HG03103 (cell line): Measurements from ENCODE around the gene KIF25.

Source experiments
- ATAC-seq: cut with Tn5 transposase; IDR thresholded peaks from one replicate; pipeline ENCODE4 v1.9.1; 2021; ENCODE audit warnings: low read depth; ENCODE audit not compliant: unreplicated experiment

KIF25 gene

GRCh38 chr6:168082860-168083513 lies 85.5 kb downstream of the KIF25 start:
- ATAC-seq, result no peak

GRCh38 chr6:168083514-168083885 lies 86.0 kb downstream of the KIF25 start:
- no peak for ATAC-seq

DNA sequence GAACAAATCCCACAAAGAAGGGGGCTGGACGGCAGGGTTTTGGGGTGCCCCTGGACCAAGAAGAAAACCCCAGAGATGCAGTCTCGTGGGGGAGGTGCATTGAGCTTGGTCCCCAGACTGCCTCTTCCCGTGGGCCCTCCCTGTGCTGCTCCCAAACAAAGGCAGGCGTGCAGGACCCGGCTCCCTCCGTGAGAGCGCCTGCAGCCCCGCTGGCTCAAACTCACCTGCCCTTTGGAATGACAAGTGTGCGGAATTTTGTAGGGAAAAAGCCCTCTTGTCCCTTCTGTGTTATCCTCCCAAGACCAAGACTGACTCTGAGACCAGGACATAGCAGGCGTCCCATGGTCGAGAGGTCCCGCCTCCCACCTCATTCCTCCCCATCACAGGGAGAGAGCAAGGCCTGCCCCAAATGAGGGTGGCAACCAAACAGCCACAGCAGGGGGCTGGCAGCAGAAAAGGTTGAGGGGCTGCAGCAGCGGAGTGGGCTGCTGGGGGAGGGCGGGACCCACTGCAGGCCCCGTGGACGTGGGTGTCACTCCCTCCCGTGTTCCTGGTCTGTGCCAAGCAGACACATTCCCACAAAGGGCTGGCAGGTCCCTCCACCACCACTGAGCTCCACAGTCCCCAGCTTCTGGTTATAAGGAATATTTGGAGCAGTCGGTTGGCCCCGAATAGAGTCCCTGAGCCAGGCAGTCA lies 87.1 kb downstream of the KIF25 start:
- no peak for ATAC-seq

DNA sequence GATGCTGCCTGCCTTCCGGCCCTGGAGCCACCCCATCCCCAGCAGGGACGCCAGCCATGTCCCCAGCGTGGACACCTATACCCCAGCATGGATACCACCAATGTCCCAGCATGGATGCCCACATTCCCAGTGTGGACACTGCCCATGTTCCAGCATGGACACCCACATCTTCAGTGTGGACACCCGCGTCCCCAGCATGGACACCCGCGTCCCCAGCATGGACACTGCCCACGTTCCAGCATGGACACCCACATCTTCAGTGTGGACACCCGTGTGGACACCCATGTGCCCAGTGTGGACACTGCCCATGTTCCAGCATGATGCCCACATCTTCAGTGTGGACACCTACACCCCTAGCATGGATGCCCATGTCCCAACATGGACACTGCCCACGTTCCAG lies 88.6 kb downstream of the KIF25 start:
- no peak for ATAC-seq

- ATAC-seq, result no peak
Observed at GRCh38 chr6:168086616-168087015, 89.1 kb downstream of the KIF25 start.

DNA sequence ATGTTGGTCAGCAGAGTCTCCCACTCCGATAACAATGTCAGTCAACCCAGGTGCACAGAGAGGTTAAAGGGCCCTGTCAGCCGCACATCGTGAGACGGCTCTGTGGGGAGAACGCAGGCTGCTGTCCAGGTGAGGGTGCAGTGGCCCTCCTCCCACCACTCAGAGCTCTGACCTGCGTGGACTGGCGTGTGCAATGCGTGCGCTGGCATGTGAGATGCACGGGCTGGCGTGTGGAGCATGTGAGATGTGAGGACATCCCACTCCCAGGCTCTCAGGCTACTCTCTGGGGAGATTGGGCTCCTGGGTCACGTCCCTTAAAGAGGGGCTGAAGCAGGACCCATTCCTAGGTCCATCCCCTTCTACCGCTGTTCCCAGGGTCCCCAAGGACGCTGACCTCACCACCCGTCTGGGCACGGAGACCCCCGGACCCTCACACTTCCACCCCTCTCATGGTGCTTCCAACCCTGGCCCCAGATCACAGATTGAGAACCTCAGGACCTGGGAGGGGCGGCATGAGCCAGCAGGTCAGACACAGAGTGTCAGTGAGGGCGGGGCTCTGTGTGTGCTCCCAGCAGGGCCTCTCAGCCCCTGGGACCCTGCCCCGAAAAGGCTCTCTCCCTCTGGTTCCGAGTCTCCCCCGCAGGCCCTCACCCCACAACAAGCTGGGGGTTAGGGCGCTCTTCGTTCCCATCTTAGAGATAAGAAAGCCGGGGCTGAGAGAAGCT lies 90.1 kb downstream of the KIF25 start:
- no peak for ATAC-seq

- ATAC-seq, result no peak
Observed at GRCh38 chr6:168088161-168089053, 90.9 kb downstream of the KIF25 start.

- no peak for ATAC-seq
Observed at GRCh38 chr6:168089186-168090063, 92.0 kb downstream of the KIF25 start.

DNA sequence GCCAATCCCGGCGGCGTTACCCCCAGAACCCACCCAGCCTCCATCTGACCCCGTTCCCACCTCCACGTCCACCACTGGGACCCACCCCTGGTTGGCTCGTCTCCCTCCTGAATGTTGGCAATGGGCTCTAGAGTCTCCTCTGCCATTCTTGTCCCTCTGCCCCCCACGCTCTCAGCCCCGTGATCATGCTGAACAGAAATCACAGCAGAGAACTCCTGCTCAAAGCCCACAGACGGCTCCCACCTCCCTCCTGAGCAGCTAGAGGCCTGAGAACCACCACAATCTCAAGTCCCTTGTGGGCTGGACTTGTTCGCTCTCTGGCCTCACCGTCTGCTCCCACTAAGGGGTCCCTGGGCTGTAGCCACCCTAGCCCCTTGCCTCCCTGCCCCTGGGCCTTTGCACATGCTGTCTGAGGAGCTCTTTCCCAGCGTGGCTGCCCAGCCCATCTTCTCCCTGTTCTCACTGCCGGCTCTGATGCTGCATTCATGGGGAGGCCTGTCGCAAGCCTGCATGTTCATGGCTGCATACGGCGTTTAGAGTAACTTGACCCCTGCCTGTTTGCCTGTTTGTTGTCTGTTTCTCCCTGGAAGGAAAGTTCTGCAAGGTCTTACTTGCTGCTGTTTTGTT lies 92.7 kb downstream of the KIF25 start:
- ATAC-seq, result no peak

GRCh38 chr6:168090706-168091105 lies 93.2 kb downstream of the KIF25 start:
- no peak for ATAC-seq

DNA sequence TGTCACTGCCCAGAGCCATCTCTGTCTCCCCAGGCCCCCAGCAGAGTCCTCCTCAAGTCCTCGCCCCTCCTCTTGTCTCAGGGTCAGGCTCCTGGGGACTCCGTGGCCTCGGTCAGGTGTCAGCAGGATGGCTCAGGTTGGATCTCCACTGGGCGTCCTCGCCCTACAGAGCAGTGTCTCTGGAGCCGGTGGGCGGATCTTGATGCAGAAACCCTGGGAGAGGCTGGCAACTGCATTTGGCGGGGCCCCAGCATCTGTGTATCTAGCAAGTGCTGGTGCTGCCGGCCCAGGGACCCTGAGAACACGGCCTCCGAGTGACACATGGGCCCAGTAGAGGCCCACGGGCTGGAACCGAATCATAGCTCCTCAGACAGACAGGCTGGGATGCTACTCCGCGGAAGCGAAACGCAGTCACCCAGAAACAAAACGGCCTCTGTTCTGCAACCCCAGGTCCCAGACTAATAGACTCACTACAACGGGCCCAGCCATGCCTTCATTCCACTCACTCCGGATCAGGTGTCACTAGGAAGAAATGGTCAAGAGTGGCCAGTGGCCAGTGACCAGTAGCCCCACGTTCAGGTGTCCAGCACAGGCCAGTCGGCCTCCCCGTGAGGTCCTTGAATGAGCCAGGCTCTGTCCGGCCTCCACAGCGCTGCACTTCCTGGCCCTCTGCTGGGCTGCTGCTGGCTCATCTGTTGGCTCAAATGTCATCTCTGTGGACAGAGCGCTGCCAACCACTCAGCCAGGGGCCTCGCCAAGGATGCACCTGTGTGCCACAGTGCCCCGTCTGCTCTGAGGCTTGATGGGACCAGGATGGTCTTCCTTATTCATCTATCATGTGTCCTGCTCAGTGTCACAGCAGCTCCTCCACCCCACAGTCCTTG lies 94.2 kb downstream of the KIF25 start:
- ATAC-seq, result no peak

DNA sequence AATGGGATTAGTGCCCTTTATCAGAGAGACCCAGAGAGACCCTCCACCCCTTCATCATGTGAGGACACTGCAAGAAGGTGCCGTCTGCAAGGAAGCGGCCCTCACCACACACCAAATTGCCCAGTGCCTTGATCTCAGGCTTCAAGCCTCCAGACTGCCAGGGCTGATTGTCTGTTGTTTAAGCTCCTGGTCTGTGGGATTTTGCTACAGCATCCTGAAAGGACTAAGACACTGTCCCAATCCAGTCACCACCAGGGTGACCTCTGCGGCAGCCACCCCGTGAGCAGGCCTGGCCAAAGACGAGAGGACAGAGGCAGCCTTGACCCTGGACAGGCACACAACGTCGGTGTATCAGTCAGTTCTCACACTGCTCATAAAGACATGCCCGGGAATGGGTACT lies 95.1 kb downstream of the KIF25 start:
- no peak for ATAC-seq

- ATAC-seq, result no peak
Observed at GRCh38 chr6:168093071-168093505, 95.6 kb downstream of the KIF25 start.

GRCh38 chr6:168093634-168094033 lies 96.2 kb downstream of the KIF25 start:
- no peak for ATAC-seq
